ENCODE data around the gene ZC3H8. TPM values are rescaled to one million over a fixed set of nuclear protein-coding genes. Genes with fewer than 3 reads are reported as not detected.

The ZC3H8 gene
- total RNA-seq, 1 donor from 2014 or later: 0.11 TPM

DNA sequence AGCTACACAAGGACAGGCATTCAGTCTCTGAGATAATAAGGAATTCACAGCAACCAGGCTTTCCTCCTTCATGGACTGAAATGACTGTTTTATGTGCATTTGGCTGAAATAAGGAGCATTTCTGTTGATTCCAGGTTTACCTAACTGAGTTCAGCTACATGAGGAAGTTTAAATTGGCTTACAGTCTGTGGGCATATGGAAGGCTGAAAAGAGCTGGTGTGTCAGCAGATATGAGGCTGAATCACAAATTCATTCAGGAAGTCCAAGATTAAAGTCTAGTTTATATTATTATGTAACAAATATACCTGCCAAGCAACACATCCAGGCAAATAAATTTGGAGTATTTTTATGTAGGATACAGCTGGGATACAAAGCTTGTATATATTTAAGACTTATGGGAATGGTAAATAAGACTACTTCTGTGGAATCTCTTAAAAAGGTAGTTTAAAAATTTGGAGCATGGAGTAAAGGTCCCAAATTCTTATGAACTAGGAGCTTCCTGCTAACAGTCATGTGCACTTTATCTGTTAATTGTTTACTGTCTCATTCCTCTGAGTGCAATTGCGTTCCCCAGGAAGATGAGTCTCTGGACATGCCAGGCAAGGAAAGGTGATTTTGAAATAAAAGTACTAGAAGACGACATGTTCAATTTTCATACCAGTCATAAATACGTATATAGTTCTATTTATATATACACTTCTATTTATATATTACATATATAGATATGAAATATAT, 53.0 kb downstream of the ZC3H8 start:
- intact Hi-C loops (cut with DNase I): no loop called here
- Histone ChIP-seq H3K27me3 (no peaks in the 10 kb centered on the region), H3K9me3 (peaks cover 3 to 7% of the 10 kb centered on the region in 2 donors), H3K4me1 (no peaks in the 10 kb centered on the region), H3K36me3 (no peaks in the 10 kb centered on the region), H3K27ac (no peak overlapping the region), H3K4me3 (no peak overlapping the region)
- TF ChIP-seq, protein P1, sequence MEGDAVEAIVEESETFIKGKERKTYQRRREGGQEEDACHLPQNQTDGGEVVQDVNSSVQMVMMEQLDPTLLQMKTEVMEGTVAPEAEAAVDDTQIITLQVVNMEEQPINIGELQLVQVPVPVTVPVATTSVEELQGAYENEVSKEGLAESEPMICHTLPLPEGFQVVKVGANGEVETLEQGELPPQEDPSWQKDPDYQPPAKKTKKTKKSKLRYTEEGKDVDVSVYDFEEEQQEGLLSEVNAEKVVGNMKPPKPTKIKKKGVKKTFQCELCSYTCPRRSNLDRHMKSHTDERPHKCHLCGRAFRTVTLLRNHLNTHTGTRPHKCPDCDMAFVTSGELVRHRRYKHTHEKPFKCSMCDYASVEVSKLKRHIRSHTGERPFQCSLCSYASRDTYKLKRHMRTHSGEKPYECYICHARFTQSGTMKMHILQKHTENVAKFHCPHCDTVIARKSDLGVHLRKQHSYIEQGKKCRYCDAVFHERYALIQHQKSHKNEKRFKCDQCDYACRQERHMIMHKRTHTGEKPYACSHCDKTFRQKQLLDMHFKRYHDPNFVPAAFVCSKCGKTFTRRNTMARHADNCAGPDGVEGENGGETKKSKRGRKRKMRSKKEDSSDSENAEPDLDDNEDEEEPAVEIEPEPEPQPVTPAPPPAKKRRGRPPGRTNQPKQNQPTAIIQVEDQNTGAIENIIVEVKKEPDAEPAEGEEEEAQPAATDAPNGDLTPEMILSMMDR (IDR thresholded peaks at IDR 0.05): no peak
- no peak for DNase-seq (ENCODE audit: low spot score in 2 of 2)

DNA sequence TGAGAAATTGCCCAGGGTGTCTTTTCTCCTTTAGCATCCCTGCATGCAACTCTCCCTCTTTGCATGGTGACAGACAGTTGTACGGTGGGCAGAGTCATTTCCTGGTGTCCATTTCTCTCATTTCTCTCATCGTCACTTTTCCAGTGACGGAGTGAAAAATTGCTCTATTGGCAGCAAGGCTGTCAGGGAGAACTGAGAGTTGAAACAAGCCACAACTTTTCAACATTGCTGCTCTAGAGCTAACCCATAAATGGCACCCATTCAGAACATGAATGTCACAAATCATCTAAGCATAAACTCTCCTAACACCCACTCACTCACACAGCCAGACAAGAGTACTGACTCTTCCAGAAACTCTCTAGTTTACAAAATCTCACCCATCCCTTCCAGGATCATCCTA, 55.7 kb downstream of the ZC3H8 start:
- TF ChIP-seq, protein P1 (IDR thresholded peaks at IDR 0.05): no peak
- no peaks in the 10 kb centered on the region for H3K4me1 ChIP-seq
- no peaks in the 10 kb centered on the region for H3K36me3 ChIP-seq
- H3K27ac ChIP-seq: no peak overlapping the region
- no peak for DNase-seq (ENCODE audit: low spot score in 2 of 2)
- intact Hi-C loops (cut with DNase I): no loop called here
- no peak overlapping the region for H3K4me3 ChIP-seq
- H3K9me3 ChIP-seq: peaks cover 2% of the 10 kb centered on the region in 2 donors
- H3K27me3 ChIP-seq: no peaks in the 10 kb centered on the region

DNA sequence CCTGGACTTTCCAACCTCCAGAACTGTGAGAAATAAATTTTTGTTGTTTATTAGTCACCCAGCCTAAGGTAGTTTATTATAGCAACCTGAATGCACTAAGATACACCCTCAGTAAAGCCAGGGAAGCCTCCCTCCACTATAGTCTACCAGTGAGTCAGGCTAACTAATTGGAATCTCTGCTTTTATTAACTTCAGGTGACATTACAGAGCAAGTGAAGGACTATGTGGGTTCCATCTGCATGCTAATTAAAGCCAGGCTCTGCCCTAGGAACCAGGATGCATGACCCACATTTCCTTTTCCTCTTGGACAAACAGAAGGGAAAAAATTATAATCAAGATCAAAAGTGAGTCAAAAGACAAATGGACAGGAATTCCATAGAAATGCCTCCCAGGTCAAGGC, 56.1 kb downstream of the ZC3H8 start:
- no peak for DNase-seq (ENCODE audit: low spot score in 2 of 2)
- TF ChIP-seq, protein P1 (IDR thresholded peaks at IDR 0.05): no peak

DNA sequence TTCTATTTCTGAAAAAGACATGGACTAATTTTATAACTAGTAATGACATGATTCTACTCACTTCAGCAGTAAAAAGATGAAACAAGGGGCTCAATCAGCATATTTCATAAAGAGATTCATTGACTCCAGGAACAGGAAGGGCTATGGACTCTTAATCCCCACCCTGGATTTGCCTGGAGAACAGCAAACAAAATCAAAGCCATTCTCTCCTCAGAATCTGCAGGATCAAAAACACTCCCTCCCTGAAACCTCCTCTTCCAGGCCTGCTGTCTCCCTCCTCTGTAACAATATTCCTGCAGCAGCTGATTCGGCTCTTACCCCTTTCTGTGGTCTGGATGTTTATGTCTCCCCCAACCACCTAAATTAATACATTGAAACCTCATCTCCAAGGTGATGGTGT, 57.0 kb downstream of the ZC3H8 start:
- TF ChIP-seq, protein P1 (IDR thresholded peaks at IDR 0.05): no peak
- Histone ChIP-seq H3K4me3 (no peak overlapping the region), H3K27ac (no peak overlapping the region), H3K4me1 (no peaks in the 10 kb centered on the region), H3K9me3 (no peaks in the 10 kb centered on the region), H3K36me3 (no peaks in the 10 kb centered on the region), H3K27me3 (no peaks in the 10 kb centered on the region)
- no peak for DNase-seq (ENCODE audit: low spot score in 2 of 2)
- intact Hi-C loops (cut with DNase I): no loop called here

More for the DNA sequence above, 56.1 kb downstream of the ZC3H8 start:
- Histone ChIP-seq H3K27ac (no peak overlapping the region), H3K9me3 (no peaks in the 10 kb centered on the region), H3K4me1 (no peaks in the 10 kb centered on the region), H3K36me3 (no peaks in the 10 kb centered on the region), H3K27me3 (no peaks in the 10 kb centered on the region), H3K4me3 (no peak overlapping the region)
- intact Hi-C loops (cut with DNase I): no loop called here

DNA sequence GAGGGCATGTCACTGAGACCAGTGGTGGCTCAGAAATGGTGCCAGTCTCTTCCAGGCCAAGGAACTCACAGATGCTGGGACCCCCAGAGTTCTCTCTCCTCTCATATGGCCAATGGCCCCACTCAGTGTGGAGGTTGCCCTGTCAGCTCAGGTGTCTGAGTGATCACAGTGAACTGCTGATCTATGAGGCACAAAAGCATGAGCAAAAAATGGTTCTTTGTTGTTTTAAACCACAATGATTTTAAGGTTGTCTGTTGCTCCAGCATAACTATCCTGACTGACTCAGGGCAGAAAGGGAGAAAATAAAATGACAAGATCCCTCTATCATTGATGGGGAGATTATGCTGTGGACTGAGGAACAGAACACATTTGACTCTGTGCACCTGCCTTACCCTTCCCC, 58.9 kb downstream of the ZC3H8 start:
- no peaks in the 10 kb centered on the region for H3K4me1 ChIP-seq
- H3K27ac ChIP-seq: no peak overlapping the region
- TF ChIP-seq, protein P1 (IDR thresholded peaks at IDR 0.05): no peak
- intact Hi-C loops (cut with DNase I): no loop called here
- no peak for DNase-seq (ENCODE audit: low spot score in 2 of 2)
- no peaks in the 10 kb centered on the region for H3K36me3 ChIP-seq
- no peaks in the 10 kb centered on the region for H3K27me3 ChIP-seq
- no peak overlapping the region for H3K4me3 ChIP-seq
- no peaks in the 10 kb centered on the region for H3K9me3 ChIP-seq

All from ascending aorta (tissue), 2 donors.